GM21737 (cell line): ENCODE measurements around the gene FXN.

ENCODE experiments used
- ATAC-seq: cut with Tn5 transposase; IDR thresholded peaks from one replicate; pipeline ENCODE4 v1.9.1; 2021; ENCODE audit warnings: mild to moderate bottlenecking, moderate library complexity; ENCODE audit not compliant: unreplicated experiment

The FXN gene

GRCh38 chr9:69137311-69137710 lies 101.8 kb downstream of the FXN start:
- no peak for ATAC-seq

- ATAC-seq, result no peak
Observed at GRCh38 chr9:69139596-69139995, 104.0 kb downstream of the FXN start.

GRCh38 chr9:69140123-69140735 lies 104.7 kb downstream of the FXN start:
- ATAC-seq, result no peak

GRCh38 chr9:69141851-69142250 lies 106.3 kb downstream of the FXN start:
- ATAC-seq, result no peak

- no peak for ATAC-seq
Observed at GRCh38 chr9:69143291-69143690, 107.7 kb downstream of the FXN start.

- no peak for ATAC-seq
Observed at GRCh38 chr9:69145144-69145715, 109.7 kb downstream of the FXN start.

- no peak for ATAC-seq
Observed at GRCh38 chr9:69147041-69147834, 111.7 kb downstream of the FXN start.

GRCh38 chr9:69149321-69149807 lies 113.8 kb downstream of the FXN start:
- no peak for ATAC-seq
